Upper lobe of left lung (tissue), 4 donors: ENCODE measurements around the gene FCN1.

ENCODE experiments used
- EP300 ChIP-seq, 4 donors: sonication (generic); formaldehyde crosslinking; IDR thresholded peaks; one replicate each; pipeline ENCODE4 v1.5.1; 2017; ENCODE audit warnings: antibody characterized with exemption in 4 of 4, control low read depth in 2 of 4
- POLR2A ChIP-seq, 4 donors: fragments of 450-650 bp; IDR thresholded peaks; one replicate each; pipeline ENCODE4 v1.5.1; 2016 to 2017; ENCODE audit warnings: antibody characterized with exemption in 4 of 4, mild to moderate bottlenecking in 2 of 4
- POLR2AphosphoS5 ChIP-seq, 2 donors: sonication (generic); formaldehyde crosslinking; IDR thresholded peaks; one replicate each; pipeline ENCODE4 v1.5.1; 2017; ENCODE audit warnings: antibody characterized with exemption in 2 of 2
- TF ChIP-seq, protein P1 (sequence below), 6 experiments: fragments of 450-650 bp in 4 of 6; fragments of 200-600 bp in 2 of 6; sonication (generic) in 2 of 6; IDR thresholded peaks; one replicate each; pipeline ENCODE4 v1.5.1; 2016 to 2019; ENCODE audit warnings: antibody characterized with exemption in 6 of 6

DNA sequence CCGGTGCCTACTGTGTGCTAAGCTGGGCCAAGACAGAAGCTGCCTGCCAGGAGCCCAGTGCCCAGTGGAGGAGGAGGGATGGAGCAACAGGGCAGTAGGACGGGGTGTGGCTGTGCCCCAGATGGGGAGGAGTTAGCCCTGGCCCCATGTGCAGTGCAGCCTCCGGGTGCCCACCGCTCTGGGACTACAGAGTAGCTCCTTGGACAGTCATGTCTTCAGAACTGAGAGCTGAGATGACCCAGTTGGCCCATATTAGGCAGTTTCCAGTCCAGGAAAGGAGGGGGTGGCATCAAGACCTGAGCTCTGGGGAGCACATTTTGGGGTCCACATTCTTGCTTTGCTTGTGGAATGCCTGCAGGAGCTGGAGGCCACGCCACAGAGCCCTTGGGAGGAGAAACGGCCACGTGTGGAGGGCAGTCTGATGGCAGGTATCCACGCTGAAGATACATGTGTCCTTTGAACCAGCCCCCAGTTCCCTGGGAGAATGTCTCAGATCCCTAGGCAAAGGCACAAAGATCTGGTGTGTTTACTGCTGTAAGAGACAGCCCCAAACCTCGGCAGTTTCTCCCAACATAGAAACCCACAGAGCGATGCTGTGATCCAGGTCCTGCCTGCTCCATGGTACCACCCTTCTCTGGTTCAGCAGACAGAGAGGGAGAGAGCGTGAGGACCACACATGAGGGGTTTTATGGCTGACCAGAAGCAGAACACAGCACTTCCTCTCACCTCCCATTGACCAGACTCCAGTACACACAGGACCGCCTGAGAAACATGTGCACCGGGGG, 46.8 kb upstream of the FCN1 start:
- TF ChIP-seq, protein P1, sequence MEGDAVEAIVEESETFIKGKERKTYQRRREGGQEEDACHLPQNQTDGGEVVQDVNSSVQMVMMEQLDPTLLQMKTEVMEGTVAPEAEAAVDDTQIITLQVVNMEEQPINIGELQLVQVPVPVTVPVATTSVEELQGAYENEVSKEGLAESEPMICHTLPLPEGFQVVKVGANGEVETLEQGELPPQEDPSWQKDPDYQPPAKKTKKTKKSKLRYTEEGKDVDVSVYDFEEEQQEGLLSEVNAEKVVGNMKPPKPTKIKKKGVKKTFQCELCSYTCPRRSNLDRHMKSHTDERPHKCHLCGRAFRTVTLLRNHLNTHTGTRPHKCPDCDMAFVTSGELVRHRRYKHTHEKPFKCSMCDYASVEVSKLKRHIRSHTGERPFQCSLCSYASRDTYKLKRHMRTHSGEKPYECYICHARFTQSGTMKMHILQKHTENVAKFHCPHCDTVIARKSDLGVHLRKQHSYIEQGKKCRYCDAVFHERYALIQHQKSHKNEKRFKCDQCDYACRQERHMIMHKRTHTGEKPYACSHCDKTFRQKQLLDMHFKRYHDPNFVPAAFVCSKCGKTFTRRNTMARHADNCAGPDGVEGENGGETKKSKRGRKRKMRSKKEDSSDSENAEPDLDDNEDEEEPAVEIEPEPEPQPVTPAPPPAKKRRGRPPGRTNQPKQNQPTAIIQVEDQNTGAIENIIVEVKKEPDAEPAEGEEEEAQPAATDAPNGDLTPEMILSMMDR (IDR thresholded peaks at IDR 0.05), result no peak
- no peak for TF ChIP-seq POLR2A (IDR thresholded peaks at IDR 0.05)
- no peak for TF ChIP-seq POLR2AphosphoS5 (IDR thresholded peaks at IDR 0.05)
- no peak for TF ChIP-seq EP300 (IDR thresholded peaks at IDR 0.05)
